HG03378 (cell line): ENCODE results near the gene MACROH2A1.

Experiments
- ATAC-seq: cut with Tn5 transposase; IDR thresholded peaks from one replicate; pipeline ENCODE4 v1.9.1; 2021; ENCODE audit warnings: mild to moderate bottlenecking, moderate library complexity; ENCODE audit not compliant: unreplicated experiment

MACROH2A1 gene

DNA sequence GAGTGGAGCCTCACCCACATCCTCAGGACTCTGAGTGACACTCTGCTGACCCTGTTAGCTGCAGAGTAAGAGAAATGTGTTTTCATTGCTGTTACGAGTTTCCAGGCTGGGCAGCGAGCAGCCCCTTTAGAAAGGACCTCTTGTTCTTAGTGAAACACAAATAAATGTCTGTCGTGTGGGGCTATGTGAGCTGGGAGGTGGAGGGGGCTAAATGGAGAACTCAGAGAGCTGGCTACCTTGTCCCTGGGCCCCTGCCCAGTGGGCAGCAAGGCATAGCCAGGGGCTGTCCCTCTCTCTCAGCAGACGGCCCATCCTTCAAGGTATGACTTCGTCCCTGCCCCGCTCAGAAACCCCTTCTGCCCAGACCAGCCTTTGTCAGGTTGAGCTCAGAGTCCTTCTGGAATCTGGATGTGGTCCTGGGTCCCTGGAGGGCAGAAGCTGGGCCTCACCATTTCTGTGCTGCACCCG lies 38.0 kb upstream of the MACROH2A1 start:
- ATAC-seq, result no peak

GRCh38 chr5:135435467-135436330 lies 36.7 kb upstream of the MACROH2A1 start:
- ATAC-seq, result no peak

DNA sequence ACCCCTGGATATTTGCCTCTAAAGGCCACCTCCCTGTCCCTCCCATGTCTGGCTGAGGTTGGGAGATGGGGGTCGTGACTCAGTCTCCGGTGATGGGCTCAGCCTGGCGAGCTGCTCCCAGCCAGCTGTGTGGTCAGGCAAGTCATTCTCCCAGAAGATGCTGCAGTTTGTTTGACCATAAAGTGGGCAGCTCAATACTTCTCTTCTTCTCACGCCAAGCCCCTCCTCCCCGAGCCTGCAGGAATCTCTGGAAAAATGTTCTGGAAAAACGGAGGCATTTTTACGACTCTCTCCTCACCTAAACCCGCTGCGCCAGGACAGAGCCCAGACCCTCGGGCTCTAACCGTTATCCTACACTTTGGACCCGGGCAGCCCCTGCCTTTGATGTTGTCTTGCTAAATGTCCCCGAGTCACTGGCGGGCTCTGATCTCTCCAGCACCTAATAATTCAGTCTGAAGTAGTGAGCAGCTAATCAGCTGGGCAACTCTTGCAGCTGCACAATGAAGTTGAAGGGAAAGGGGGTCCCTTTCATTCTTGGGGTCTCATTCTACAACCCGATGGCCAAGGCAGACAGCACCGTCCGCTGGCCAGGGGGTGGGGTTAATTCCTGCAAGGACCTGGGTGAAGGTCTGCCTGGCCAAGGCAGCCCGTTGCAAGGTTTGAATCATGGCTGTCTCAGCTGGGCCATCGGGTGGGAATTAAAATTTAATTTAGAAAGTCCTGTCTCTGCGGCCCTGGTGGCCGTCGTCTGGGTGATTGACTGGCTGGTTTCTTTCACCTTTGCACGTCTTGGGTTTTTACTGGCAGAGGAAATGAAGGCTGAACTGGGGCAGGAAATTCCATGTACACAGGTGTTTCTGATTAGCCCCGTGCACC lies 35.8 kb upstream of the MACROH2A1 start:
- ATAC-seq, result no peak

DNA sequence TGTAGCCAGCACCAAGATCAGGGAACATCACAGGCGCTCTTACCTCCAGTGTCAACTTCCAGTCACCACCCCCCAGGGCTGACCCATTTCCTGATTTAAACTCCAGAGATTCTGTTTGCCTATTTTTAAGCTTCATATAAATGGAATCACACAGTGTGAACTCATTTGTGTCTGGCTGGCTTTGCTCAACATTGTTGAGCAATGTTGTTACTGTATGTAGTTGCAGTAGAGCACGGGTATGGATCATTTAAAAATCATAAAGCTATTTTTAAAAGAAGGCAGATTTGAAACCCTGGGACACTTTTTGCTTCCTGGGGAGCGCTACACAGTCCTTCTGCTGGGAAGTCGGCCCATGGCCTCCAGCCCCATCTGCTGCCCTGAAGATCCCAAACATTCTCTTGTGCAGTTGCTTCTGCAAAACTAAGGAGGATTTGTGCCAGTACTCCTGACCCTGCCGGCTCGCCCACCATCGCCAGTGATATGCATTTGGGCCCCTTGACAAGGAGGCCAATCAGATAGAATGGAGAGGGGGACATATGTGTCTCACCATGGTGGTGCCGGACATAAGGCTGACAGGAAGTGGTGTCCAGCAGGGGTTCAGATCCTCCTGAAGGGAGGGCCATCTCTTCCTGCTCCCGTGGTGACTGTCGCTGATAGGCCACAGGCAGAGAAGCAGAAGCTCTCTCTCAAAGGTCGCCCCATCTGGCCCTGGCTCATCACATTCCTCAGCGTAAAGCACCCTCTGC lies 34.8 kb upstream of the MACROH2A1 start:
- no peak for ATAC-seq

DNA sequence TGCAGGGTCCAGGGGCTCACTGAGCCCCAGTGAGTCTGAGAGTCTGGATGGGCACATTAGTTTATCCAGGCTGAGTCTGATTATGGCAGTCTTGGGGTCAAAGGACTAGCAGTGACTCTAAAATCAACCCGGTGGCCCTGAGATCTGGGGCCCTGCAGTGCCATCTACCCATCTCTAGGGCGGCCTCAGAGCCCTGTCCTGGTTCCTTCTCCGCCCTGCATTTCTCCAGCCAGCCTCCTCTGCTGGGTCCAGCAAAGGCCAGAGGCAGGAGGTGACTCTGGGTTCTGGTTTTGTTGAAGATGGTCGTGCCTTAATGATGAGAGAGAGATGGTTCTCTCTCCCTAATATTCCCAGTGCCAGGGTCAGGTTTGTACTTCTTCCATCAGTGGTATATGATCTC lies 33.1 kb upstream of the MACROH2A1 start:
- no peak for ATAC-seq

DNA sequence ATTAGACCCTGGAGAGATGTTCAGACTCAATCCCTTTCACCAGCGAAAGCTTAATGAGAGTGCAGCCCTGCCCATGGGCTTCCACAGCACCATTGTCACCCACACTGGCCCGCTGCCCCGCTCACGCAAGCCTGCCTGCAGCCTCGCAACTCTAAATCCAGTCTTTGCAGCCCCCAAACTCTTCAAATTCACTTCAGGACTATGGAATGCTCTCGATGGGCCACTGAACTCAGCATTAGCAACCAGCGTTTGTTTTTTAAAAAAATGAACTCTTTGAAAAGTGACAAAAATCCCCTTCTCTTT lies 31.1 kb upstream of the MACROH2A1 start:
- ATAC-seq, result no peak

GRCh38 chr5:135429301-135430134 lies 30.5 kb upstream of the MACROH2A1 start:
- no peak for ATAC-seq

DNA sequence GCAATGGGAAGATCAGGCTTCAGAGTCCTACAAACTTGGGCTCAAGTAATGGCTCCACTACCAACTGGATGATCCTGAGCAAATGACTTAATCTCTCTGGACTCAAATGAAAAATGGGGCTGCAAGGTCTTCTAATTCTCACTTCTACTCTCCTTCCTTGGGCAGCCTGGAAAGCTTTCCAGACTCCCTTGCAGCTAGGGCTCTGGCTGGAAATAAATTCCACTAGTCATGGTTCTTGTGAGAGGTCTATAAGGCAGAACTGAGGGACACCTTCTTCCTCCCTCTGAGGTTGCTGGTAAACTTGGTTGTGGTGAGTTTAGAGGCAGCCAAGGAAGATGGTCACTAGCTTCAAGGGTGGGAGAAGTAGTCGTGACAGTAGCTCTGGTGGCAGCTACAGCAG lies 29.6 kb upstream of the MACROH2A1 start:
- no peak for ATAC-seq

- ATAC-seq, result peak; percentile 77
Measured at GRCh38 chr5:135426102-135427082, 27.4 kb upstream of the MACROH2A1 start.

DNA sequence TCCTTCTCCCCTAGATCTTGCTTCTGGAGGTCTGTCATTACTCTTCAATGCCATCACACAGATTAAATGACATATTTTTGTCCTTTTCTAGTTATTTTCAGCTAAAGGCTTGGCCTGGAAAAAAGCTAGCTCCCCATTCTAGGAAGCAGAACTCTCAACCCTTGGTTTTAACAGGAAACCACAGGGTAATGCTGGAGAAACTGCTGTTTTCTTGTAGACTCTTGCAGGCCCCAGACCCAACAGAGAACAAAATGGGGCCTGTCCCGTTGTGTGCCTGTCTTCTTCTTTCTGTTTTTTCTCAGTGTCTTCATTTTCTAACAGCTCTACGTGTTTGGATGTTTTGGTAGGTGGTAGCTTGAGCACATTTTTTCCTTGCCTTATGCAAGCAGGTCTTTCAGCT lies 26.6 kb upstream of the MACROH2A1 start:
- no peak for ATAC-seq

DNA sequence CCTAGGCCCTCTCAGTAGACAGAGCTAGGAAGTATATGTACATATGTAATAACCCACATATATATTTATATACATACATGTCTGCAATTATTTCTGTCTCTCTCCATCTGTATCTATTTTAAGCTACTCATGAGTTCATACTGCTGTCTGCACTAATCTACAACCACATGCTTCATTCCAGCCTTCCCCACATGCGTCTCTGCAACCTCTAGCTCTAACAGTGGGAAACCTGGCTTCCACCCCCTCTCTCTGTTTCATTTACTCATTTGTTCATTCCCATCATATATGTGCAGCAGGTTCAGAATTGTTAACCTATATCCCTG lies 24.8 kb upstream of the MACROH2A1 start:
- ATAC-seq, result no peak

DNA sequence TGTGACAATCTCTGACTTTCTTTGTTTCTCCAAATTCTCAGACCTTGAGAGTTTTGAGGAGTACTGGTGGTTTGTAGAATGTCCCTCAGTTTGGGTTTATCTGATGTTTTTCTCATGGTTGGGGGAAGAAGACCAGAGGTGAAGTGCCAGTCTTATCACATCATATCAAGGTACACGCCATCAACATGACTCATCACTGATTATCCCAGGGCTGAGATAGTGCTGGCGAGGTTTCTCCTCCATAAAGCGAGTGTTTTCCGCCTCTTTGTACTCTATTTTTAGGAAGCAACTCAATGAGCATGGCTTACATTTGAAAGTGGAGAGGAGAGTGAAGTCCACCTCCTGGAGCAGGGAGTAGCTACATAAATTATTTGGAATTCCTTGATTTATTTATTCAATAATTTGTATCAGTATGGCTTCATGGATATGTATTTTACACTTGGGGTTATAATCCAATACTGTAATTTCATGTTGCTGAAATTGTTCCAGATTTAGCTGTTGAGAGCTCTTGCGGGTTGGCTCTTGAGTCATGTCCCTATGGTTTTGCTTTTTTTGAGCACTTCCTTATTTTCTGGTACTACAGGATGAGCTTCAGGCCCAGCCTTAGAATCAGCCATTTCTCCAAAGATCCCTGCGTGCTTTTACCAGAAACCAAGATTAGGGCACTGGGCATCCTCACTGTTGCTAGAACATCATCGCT lies 24.3 kb upstream of the MACROH2A1 start:
- no peak for ATAC-seq

- no peak for ATAC-seq
Measured at GRCh38 chr5:135422419-135422818, 23.4 kb upstream of the MACROH2A1 start.

- no peak for ATAC-seq
Measured at GRCh38 chr5:135417083-135417482, 18.1 kb upstream of the MACROH2A1 start.

DNA sequence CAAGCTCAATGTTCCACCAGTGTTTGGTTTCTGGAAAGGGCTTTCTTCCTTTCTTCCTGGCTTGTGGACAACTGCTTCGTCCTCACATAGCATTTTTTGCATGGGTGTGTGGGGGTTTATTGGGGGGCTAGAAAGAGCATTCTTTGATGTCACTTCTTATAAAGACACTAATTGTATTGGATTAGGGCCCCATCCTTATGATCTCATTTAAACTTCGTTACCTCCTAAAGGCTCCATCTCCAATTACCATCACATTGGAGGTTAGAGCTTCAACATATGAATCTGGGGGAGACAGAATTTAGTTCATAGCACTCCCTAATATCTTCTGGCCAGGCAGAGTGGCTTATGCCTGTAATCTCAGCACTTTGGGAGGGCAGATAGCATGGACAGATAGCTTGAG lies 6.1 kb upstream of the MACROH2A1 start:
- no peak for ATAC-seq

DNA sequence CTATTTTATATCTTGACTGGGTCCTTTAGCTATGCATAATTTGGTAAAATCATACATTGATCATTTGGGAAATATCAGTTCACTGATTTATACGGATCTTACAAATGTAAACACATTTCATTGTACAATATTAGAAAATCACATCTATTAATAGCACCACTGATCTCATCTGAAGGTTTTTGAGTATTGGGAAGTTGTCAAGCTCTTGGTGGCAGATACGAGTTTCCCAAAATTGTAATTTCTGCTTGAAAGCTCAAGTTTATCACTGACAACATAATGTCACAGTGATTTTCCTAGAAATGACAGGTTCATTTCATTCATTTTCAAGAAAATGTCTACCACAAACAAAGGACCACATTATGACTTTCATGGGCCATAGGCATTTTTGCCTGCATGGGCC lies 3.0 kb upstream of the MACROH2A1 start:
- ATAC-seq, result no peak

- ATAC-seq, result no peak
Measured at GRCh38 chr5:135400866-135401265, 1.8 kb upstream of the MACROH2A1 start.

GRCh38 chr5:135399794-135400542 lies 937 bp upstream of the MACROH2A1 start:
- ATAC-seq, result no peak
